HepG2 (cell line): Measurements from ENCODE around the gene NARF.

Experiments used
- ADNP ChIP-seq: sonication (generic); formaldehyde crosslinking; IDR thresholded peaks from 2 replicates; pipeline ENCODE4 v1.4.0; 2020; ENCODE audit warnings: missing genetic modification reagents
- EZH2 ChIP-seq: conservative IDR thresholded peaks from 2 replicates; pipeline ENCODE4 v1.6.1; 2012; ENCODE audit warnings: mild to moderate bottlenecking, low read depth, low read length, moderate library complexity
- MAFK ChIP-seq, 2 experiments: IDR thresholded peaks in 1 of 2; conservative IDR thresholded peaks in 1 of 2; 2 replicates each; pipeline ENCODE4 v1.6.1; 2011; ENCODE audit warnings: improper control_type of control experiment in 2 of 2, low read length in 2 of 2
- POLR2AphosphoS5 ChIP-seq: IDR thresholded peaks from 2 replicates; pipeline ENCODE4 v1.6.1; 2012; ENCODE audit warnings: low read depth, low read length
- ZNF274 ChIP-seq: sonication (generic); formaldehyde crosslinking; IDR thresholded peaks from 2 replicates; pipeline ENCODE4 v1.5.1; 2020; ENCODE audit warnings: mild to moderate bottlenecking, missing genetic modification reagents
- TF ChIP-seq, protein P1 (sequence below): sonication (generic); formaldehyde crosslinking; IDR thresholded peaks from 2 replicates; pipeline ENCODE4 v1.5.0; 2020; ENCODE audit warnings: mild to moderate bottlenecking, missing genetic modification reagents, moderate library complexity
- TF ChIP-seq, protein P2 (sequence below): fragments of 450-650 bp; IDR thresholded peaks from 2 replicates; pipeline ENCODE4 v1.6.1; 2017; ENCODE audit warnings: mild to moderate bottlenecking

DNA sequence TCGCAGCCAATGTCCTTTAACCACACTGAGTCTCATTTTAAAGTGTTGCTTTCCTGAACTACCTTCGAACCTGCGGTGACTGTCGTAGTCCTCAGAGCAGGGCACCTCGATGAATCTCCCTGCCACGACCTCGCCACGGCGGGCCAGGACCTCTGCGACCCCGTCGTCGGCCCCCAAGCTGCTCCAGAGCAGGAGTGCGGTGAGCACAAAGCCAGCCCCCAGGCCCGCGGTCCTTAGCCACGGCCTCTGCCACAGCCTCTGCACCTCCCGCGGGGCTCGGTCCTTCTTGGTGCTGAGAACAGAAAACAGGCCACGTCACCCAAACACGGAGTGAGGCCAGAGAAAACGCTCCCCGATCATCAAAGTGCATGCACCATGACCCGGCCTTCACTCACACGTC is 43.2 kb upstream of the NARF start:
- TF ChIP-seq ZNF274 (CRISPR knock-in tag) = no peak
- TF ChIP-seq, protein P1, sequence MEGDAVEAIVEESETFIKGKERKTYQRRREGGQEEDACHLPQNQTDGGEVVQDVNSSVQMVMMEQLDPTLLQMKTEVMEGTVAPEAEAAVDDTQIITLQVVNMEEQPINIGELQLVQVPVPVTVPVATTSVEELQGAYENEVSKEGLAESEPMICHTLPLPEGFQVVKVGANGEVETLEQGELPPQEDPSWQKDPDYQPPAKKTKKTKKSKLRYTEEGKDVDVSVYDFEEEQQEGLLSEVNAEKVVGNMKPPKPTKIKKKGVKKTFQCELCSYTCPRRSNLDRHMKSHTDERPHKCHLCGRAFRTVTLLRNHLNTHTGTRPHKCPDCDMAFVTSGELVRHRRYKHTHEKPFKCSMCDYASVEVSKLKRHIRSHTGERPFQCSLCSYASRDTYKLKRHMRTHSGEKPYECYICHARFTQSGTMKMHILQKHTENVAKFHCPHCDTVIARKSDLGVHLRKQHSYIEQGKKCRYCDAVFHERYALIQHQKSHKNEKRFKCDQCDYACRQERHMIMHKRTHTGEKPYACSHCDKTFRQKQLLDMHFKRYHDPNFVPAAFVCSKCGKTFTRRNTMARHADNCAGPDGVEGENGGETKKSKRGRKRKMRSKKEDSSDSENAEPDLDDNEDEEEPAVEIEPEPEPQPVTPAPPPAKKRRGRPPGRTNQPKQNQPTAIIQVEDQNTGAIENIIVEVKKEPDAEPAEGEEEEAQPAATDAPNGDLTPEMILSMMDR (CRISPR knock-in tag) = no peak
- no peak for TF ChIP-seq EZH2
- TF ChIP-seq, protein P2, sequence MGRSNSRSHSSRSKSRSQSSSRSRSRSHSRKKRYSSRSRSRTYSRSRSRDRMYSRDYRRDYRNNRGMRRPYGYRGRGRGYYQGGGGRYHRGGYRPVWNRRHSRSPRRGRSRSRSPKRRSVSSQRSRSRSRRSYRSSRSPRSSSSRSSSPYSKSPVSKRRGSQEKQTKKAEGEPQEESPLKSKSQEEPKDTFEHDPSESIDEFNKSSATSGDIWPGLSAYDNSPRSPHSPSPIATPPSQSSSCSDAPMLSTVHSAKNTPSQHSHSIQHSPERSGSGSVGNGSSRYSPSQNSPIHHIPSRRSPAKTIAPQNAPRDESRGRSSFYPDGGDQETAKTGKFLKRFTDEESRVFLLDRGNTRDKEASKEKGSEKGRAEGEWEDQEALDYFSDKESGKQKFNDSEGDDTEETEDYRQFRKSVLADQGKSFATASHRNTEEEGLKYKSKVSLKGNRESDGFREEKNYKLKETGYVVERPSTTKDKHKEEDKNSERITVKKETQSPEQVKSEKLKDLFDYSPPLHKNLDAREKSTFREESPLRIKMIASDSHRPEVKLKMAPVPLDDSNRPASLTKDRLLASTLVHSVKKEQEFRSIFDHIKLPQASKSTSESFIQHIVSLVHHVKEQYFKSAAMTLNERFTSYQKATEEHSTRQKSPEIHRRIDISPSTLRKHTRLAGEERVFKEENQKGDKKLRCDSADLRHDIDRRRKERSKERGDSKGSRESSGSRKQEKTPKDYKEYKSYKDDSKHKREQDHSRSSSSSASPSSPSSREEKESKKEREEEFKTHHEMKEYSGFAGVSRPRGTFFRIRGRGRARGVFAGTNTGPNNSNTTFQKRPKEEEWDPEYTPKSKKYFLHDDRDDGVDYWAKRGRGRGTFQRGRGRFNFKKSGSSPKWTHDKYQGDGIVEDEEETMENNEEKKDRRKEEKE = no peak
- TF ChIP-seq MAFK (conservative IDR thresholded peaks at IDR 0.05 in 1 of 2, IDR thresholded peaks at IDR 0.05 in 1 of 2; ENCODE audit: low read length in 2 of 2) = no peak
- no peak for TF ChIP-seq ADNP (CRISPR knock-in tag)
- TF ChIP-seq POLR2AphosphoS5 = no peak
